Activated T-cell treated with anti-CD3 and anti-CD28 coated beads for 1 hour (primary cell): Measurements from ENCODE around the gene ALG3.

Experiments
- DNase-seq: peaks from one replicate; pipeline ENCODE4 v3.0.0-alpha.2; 2020; ENCODE audit warnings: low read depth

The ALG3 gene

DNA sequence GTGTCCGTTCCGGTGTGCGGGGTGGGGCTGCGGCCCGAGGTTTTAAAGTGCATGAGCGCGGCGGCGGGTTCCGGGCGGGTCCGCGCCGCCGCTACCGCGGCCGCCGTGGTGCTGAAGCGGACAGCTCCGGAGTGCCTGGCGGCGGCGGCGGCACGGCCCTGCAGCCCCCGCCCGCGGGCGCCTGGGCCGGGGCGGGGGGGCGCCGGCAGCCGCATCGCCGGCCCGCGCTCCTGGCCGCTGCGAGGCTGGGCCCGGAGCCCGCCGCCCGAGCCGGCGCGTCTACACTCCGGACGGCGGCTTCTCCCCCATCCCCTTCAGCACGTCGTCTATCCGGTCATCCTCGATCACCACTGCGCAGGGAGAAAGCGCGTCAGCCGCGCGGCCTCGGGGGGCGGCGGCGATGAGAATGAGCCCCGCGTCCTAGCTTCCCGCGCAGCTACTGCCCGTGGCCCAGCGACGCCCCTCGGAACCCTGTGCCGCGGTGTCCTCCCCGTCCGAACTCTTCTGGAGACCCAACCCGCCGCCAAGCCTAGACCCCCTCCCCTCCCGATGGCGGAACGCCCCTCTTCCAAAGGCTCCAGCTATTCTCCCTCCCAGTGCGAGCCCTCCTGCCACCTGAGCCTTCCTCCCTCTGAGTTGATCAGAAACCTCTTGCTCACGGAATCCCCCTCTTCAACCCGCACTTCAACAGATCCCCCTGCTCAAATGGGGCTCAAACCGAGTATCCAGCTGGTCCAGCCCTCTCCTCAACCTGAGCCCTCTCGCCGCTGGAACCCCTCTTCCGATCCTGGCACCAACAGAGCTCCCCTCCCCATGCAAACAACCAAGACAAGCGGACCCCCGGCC lies 11.3 kb upstream of the ALG3 start:
- no peak for DNase-seq

GRCh38 chr3:184259396-184259877 lies 10.7 kb upstream of the ALG3 start:
- no peak for DNase-seq

DNA sequence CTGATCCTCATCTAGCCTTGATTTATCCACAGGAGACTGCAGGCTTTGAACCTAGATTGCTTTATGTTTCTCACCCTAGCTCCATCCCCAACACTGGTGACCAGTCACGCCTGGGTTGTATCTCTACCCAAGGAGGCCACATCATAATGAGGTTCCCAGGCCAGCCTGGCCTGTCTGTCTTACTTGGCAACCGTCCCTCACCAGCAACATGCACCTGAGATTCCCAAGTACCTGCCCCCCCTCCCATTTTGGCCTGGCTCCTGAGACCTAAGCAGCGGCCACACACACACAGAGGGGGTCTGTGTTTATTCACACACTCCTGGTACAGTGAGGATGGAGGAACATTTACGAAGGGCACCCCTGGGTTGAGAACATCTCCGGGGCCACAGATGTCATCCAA lies 10.2 kb upstream of the ALG3 start:
- DNase-seq: no peak

- DNase-seq: no peak
Measured at GRCh38 chr3:184257083-184257915, 8.5 kb upstream of the ALG3 start.

DNA sequence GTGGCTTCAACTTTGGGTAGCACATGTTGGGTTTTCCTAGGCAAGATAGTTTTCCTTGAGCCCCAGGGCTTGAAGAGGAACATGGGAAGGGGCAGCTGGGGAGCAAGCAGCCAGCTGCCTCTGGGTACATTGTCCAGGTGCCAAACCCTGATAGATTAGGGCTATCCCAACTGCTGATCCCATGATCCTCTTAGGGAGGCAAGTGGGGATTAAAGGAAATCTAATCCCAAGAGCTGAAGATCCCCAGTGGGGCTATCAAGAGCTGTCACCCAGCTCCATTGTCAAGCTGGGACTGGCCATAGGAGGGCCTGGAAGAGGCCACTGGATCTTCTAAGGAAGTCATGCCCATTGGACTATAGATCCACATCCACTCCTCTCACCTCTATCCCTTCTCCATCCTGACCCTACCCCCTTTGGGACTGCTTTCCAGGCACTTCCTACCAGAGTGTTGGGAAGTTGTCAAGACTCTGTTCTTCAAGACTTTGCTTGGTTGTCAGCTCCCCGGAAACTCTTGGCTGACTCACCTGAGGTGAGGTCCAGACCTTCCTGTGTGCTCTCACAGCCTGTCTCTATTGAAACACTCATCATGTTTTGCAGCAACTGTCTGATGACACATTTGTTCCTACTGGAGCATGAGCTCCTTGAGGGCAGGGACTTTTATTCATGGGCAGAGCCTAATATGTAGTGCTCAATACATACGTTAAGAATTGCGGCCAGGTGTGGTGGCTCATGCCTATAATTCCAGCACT lies 6.7 kb upstream of the ALG3 start:
- DNase-seq: no peak

DNA sequence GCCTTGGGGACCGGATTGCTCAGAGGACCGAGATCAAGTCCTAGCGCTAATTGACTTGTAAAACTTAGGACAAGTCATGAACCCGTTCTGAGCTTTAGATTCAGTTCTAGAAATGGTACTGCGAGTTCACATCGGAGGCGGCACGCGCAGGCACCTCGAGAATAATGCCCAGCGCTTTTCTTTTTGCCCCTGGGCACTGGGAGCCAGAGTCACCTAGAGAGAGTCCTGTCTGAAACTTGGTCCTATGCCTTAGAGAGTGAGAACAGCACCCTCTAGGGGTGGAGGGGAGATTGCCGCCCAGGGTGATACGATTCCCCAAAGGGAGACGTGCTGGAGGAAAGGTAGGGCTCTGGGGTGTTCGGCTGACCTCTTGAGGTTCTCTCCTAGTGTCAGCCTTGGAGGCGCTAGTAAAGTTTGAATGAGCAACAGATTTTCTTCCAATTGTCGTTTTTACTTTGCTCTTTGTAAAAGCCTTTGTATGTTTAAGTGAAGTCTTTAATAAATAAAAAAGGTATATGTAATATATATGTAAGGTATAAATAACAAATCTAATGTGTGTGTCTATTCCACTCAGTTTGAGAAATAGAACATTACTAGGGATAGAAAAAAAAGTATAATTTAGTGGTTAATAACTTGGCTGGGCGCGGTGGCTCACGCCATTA lies 1.5 kb upstream of the ALG3 start:
- peak; percentile 84 for DNase-seq

- DNase-seq: peak; percentile 88
Measured at GRCh38 chr3:184249412-184250166, 827 bp upstream of the ALG3 start, which contains the start of gene EEF1AKMT4. TSS of gene EEF1AKMT4 (plus strand) at chr3:184249672. CDS start at chr3:184249695, 23 bp downstream.

DNA sequence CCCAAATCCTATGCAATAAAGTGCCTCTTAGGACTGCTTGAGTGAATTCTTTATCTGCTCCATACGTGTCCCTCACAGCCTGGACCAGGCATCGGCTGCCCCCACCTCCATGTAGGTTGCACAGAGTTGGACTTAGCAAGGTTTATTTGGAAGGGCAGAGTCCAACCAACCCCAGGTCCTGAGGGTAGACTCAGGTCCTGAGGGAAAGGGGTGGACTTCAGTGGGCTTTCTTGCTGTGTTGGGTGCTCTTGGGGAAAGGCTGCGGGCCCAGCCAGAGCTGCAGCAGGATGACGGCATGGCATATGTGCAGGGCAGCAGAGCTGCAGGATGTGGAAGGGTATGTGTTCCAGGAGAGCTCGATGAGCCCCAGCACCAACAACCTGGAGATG lies 6.5 kb downstream of the ALG3 start:
- no peak for DNase-seq

DNA sequence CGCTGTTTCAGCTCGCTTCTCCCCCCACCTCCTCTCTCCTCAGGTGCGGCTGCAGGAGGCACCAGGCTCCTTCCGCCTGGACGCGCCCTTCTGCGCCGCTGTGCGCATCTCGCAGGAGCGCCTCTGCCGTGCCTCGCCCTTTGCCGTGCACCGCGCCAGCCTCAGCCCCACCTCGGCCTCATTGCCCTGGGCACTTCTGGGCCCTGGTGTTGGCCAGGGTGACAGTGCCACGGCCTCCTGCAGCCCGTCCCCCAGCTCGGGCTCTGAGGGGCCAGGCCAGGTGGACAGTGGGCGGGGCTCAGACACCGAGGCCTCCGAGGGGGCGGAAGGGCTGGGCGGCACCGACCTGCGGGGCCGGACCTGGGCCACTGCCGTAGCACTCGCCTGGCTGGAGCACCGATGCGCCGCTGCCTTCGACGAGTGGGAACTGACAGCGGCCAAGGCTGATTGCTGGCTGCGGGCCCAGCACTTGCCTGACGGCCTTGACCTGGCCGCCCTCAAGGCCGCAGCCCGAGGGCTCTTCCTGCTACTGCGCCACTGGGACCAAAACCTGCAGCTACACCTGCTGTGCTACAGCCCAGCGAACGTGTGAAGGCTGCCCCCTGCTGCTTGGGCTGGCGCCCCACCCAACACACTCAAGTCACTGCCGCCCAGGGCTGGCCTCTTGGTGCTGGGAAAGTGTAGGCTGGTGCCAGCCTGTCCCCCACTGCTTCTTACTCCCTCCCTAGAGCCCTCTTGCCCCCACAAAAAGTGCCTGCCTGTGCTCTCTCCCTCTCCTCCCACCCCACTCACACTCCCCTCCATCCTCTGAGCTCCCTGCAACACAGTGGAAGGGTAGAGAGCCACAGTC lies 7.1 kb downstream of the ALG3 start:
- no peak for DNase-seq

- DNase-seq: no peak
Measured at GRCh38 chr3:184241141-184241446, 7.7 kb downstream of the ALG3 start.

GRCh38 chr3:184240384-184241140 lies 8.2 kb downstream of the ALG3 start:
- no peak for DNase-seq

DNA sequence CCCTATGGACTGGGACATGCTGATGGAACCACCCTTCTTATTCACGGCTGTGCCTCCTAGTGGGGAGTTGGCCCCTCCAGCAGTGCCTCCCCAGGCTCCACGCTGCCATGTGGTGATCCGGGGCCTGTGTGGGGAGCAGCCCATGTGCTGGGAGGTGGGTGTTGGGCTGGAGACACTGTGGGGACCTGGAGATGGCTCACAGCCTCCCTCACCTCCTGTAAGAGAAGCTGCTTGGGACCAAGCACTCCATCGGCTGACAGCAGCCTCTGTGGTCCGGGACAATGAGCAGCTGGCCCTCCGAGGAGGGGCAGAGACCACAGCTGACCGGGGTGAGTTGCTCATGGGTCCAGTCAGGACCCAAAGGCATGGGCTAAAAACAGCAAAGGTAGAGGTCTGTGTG lies 9.1 kb downstream of the ALG3 start:
- no peak for DNase-seq

DNA sequence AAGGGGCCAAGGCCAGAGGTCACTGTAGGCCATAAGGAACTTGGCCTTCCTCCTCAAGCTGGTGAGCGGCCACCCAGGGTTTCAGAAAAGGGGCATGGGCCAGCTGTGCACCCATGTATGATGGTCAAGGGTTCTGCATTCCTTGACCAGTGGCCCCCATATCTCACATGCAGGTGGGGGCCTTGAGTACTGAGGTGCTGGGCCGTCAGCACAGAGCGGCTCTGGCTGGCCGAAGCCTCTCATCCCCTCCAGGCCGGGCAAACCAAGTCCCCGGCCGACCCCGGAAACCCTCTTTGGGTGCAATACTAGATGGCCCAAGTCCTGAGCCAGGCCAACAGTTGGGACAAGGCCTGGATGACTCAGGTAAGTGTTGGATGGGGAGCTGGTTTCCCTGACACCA lies 9.5 kb downstream of the ALG3 start:
- no peak for DNase-seq

DNA sequence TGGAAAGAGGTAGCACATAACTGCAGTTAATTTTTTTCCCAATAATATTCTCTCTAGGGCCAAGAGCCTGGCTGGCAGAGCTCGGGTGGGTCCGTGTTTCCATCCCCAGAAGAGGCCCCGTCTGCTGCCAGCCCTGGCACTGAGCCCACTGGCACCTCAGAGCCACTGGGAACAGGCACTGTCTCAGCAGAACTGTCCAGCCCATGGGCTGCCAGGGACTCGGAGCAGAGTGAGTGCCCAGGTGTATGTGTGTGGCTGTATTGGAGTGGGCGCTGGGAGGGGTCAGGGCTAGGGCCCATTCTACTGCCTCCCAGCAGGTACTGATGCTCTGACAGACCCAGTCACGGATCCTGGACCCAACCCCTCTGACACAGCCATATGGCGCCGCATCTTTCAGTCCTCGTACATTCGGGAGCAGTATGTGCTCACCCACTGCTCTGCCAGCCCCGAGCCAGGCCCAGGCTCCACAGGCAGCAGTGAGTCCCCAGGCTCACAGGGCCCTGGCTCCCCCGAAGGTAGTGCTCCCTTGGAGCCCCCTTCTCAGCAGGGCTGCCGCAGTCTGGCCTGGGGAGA lies 10.4 kb downstream of the ALG3 start:
- no peak for DNase-seq

GRCh38 chr3:184237807-184238206 lies 11.0 kb downstream of the ALG3 start:
- no peak for DNase-seq

GRCh38 chr3:184237211-184237610 lies 11.6 kb downstream of the ALG3 start:
- DNase-seq: no peak

DNA sequence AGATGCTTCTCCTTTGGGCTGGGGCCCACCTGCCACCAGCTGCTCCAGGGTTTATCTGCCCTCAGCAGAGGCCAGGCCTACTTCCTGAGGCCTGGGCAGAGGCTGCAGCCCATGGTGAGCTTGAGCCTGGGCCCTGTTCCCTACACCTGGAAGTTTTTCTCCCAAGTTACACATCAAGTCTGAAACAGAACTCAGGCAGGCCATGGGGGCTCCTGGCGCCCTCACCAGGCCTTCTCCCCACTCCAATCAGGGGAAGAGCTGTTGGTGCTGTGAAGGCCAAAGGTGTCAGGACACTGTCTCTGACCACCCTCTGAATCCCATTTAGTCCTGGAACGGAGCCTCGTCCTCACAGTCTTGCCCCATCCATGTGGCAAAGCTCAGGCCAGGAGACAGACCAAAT lies 12.1 kb downstream of the ALG3 start:
- no peak for DNase-seq

DNA sequence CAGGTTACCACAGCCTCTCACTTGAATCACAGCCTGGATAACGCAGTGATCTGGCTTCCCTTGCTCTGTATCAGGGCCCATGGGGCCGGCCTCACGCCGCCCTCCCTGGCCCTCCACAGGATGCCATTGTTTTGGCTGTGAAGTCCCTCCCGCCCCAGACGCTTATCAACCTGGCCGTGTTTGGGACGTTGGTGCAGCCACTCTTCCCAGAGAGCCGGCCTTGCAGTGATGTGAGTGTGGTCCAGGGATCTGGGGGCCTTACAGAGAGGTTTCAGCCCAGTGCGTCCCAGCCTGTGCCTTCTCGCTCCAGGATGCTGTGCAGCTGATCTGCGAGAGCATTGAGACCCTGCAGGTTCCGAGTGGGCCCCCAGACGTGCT lies 12.7 kb downstream of the ALG3 start:
- DNase-seq: no peak

DNA sequence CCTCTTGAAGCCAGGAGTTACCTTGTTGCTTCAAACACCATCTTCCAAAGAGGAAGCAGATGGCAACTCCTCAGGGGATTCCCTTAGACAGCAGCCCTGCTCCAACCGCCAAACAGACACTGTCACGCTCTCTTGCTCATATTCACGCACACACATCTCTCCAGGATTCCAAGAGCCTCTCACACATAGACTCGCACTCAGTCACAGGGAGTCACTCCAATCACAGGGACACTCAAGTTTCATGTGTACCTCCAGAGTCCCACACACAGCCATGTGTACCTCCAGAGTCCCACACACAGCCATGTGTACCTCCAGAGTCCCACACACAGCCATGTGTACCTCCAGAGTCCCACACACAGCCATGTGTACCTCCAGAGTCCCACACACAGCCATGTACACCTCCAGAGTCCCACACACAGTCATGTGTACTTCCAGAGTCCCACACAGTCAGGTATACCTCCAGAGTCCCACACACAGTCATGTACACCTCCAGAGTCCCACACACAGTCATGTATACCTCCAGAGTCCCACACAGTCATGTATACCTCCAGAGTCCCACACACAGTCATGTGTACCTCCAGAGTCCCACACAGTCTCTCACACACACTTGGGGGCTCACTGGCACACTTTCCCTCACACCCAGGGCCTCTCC lies 13.3 kb downstream of the ALG3 start:
- DNase-seq: no peak
